ENCODE results near the gene PTGER1. TPM values are rescaled to one million over a fixed set of nuclear protein-coding genes. Genes with fewer than 3 reads are reported as not detected.
"Not testable (repeated sequence)": the region's sequence is repeated elsewhere in the genome, so short reads cannot be mapped to it uniquely, and the experiment has no call there.

The PTGER1 gene
- total and polyA plus RNA-seq, 4 donors = 0.11 to 0.63 (median 0.54) TPM; not detected in 1

GRCh38 chr19:14467816-14468215, 7.3 kb downstream of the PTGER1 start:
- DNase-seq (ENCODE audit: low read depth in 4 of 6, low spot score in 6 of 6) = no peak
- WGBS (ENCODE audit: insufficient coverage) = 74% methylated on average over 6 of the region's 9 CpGs
- Histone ChIP-seq H3K36me3 (ENCODE audit: control insufficient read depth, insufficient read depth, low read length) (peaks cover 90% of the 10 kb centered on the region), H3K9me3 (ENCODE audit: control insufficient read depth, insufficient read depth, low read length) (no peaks in the 10 kb centered on the region), H3K27ac (ENCODE audit: low read depth, low read length) (no peak overlapping the region), H3K4me1 (ENCODE audit: control insufficient read depth, insufficient read depth, low read length) (peaks cover 11% of the 10 kb centered on the region), H3K27me3 (ENCODE audit: control insufficient read depth, insufficient read depth, low read length) (peaks cover 6% of the 10 kb centered on the region), H3K4me3 (ENCODE audit: low read depth, low read length) (no peak overlapping the region)

- Histone ChIP-seq H3K9me3 (ENCODE audit: control insufficient read depth, insufficient read depth, low read length) (no peaks in the 10 kb centered on the region), H3K27me3 (ENCODE audit: control insufficient read depth, insufficient read depth, low read length) (peaks cover 2% of the 10 kb centered on the region), H3K4me1 (ENCODE audit: control insufficient read depth, insufficient read depth, low read length) (peaks cover 6% of the 10 kb centered on the region), H3K36me3 (ENCODE audit: control insufficient read depth, insufficient read depth, low read length) (peaks cover 92% of the 10 kb centered on the region), H3K4me3 (ENCODE audit: low read depth, low read length) (no peak overlapping the region), H3K27ac (ENCODE audit: low read depth, low read length) (no peak overlapping the region)
- DNase-seq (ENCODE audit: low read depth in 4 of 6, low spot score in 6 of 6) = no peak
- WGBS (ENCODE audit: insufficient coverage) = 80% methylated on average over 9 of the region's 12 CpGs
Observed at GRCh38 chr19:14467391-14467790, 7.8 kb downstream of the PTGER1 start.

- no peak for DNase-seq (ENCODE audit: low read depth in 4 of 6, low spot score in 6 of 6)
- Histone ChIP-seq H3K36me3 (ENCODE audit: control insufficient read depth, insufficient read depth, low read length) (peaks cover 72% of the 10 kb centered on the region), H3K4me1 (ENCODE audit: control insufficient read depth, insufficient read depth, low read length) (no peaks in the 10 kb centered on the region), H3K4me3 (ENCODE audit: low read depth, low read length) (no peak overlapping the region), H3K9me3 (ENCODE audit: control insufficient read depth, insufficient read depth, low read length) (no peaks in the 10 kb centered on the region), H3K27me3 (ENCODE audit: control insufficient read depth, insufficient read depth, low read length) (no peaks in the 10 kb centered on the region), H3K27ac (ENCODE audit: low read depth, low read length) (no peak overlapping the region)
- 97% methylated on average over 21 of the region's 21 CpGs for WGBS (ENCODE audit: insufficient coverage)
Observed at GRCh38 chr19:14463747-14464146, 11.4 kb downstream of the PTGER1 start.

- WGBS (ENCODE audit: insufficient coverage) = 83% methylated on average over 3 of the region's 7 CpGs
- not testable (repeated sequence) for H3K9me3 ChIP-seq (ENCODE audit: control insufficient read depth, insufficient read depth, low read length); H3K4me3 ChIP-seq (ENCODE audit: low read depth, low read length); H3K4me1 ChIP-seq (ENCODE audit: control insufficient read depth, insufficient read depth, low read length); H3K27me3 ChIP-seq (ENCODE audit: control insufficient read depth, insufficient read depth, low read length); DNase-seq (ENCODE audit: low read depth in 4 of 6, low spot score in 6 of 6); H3K27ac ChIP-seq (ENCODE audit: low read depth, low read length)
- peaks cover 66% of the 10 kb centered on the region for H3K36me3 ChIP-seq (ENCODE audit: control insufficient read depth, insufficient read depth, low read length)
Observed at GRCh38 chr19:14462401-14462800, 12.8 kb downstream of the PTGER1 start.

- Histone ChIP-seq H3K4me3 (ENCODE audit: low read depth, low read length) (no peak overlapping the region), H3K27ac (ENCODE audit: low read depth, low read length) (no peak overlapping the region), H3K9me3 (ENCODE audit: control insufficient read depth, insufficient read depth, low read length) (no peaks in the 10 kb centered on the region), H3K4me1 (ENCODE audit: control insufficient read depth, insufficient read depth, low read length) (no peaks in the 10 kb centered on the region), H3K36me3 (ENCODE audit: control insufficient read depth, insufficient read depth, low read length) (peaks cover 55% of the 10 kb centered on the region), H3K27me3 (ENCODE audit: control insufficient read depth, insufficient read depth, low read length) (no peaks in the 10 kb centered on the region)
- DNase-seq (ENCODE audit: low read depth in 4 of 6, low spot score in 6 of 6) = no peak
- WGBS (ENCODE audit: insufficient coverage) = 92% methylated on average over 2 of the region's 2 CpGs
Observed at GRCh38 chr19:14460935-14461334, 14.2 kb downstream of the PTGER1 start.

GRCh38 chr19:14459703-14460102, 15.5 kb downstream of the PTGER1 start:
- no peak for DNase-seq (ENCODE audit: low read depth in 4 of 6, low spot score in 6 of 6)
- Histone ChIP-seq H3K4me3 (ENCODE audit: low read depth, low read length) (no peak overlapping the region), H3K27ac (ENCODE audit: low read depth, low read length) (no peak overlapping the region), H3K27me3 (ENCODE audit: control insufficient read depth, insufficient read depth, low read length) (no peaks in the 10 kb centered on the region), H3K36me3 (ENCODE audit: control insufficient read depth, insufficient read depth, low read length) (peaks cover 59% of the 10 kb centered on the region), H3K4me1 (ENCODE audit: control insufficient read depth, insufficient read depth, low read length) (no peaks in the 10 kb centered on the region), H3K9me3 (ENCODE audit: control insufficient read depth, insufficient read depth, low read length) (no peaks in the 10 kb centered on the region)
- WGBS (ENCODE audit: insufficient coverage) = 69% methylated on average over 2 of the region's 5 CpGs

GRCh38 chr19:14452303-14452702, 22.9 kb downstream of the PTGER1 start:
- not testable (repeated sequence) for H3K27ac ChIP-seq (ENCODE audit: low read depth, low read length); H3K9me3 ChIP-seq (ENCODE audit: control insufficient read depth, insufficient read depth, low read length); H3K27me3 ChIP-seq (ENCODE audit: control insufficient read depth, insufficient read depth, low read length); DNase-seq (ENCODE audit: low read depth in 4 of 6, low spot score in 6 of 6); H3K4me1 ChIP-seq (ENCODE audit: control insufficient read depth, insufficient read depth, low read length); H3K4me3 ChIP-seq (ENCODE audit: low read depth, low read length)
- WGBS (ENCODE audit: insufficient coverage) = 83% methylated on average over 1 of the region's 3 CpGs
- H3K36me3 ChIP-seq (ENCODE audit: control insufficient read depth, insufficient read depth, low read length) = peaks cover 79% of the 10 kb centered on the region

- no peaks in the 10 kb centered on the region for H3K27me3 ChIP-seq (ENCODE audit: control insufficient read depth, insufficient read depth, low read length)
- no peak overlapping the region for H3K27ac ChIP-seq (ENCODE audit: low read depth, low read length)
- H3K9me3 ChIP-seq (ENCODE audit: control insufficient read depth, insufficient read depth, low read length) = no peaks in the 10 kb centered on the region
- H3K4me3 ChIP-seq (ENCODE audit: low read depth, low read length) = no peak overlapping the region
- no peak for DNase-seq (ENCODE audit: low read depth in 4 of 6, low spot score in 6 of 6)
- H3K4me1 ChIP-seq (ENCODE audit: control insufficient read depth, insufficient read depth, low read length) = no peaks in the 10 kb centered on the region
- peaks cover 89% of the 10 kb centered on the region for H3K36me3 ChIP-seq (ENCODE audit: control insufficient read depth, insufficient read depth, low read length)
- 99% methylated on average over 19 of the region's 19 CpGs for whole genome bisulfite sequencing (ENCODE audit: insufficient coverage)
Observed at GRCh38 chr19:14450876-14451275, 24.3 kb downstream of the PTGER1 start.

- Histone ChIP-seq H3K4me1 (ENCODE audit: control insufficient read depth, insufficient read depth, low read length) (no peaks in the 10 kb centered on the region), H3K27me3 (ENCODE audit: control insufficient read depth, insufficient read depth, low read length) (no peaks in the 10 kb centered on the region), H3K27ac (ENCODE audit: low read depth, low read length) (no peak overlapping the region), H3K9me3 (ENCODE audit: control insufficient read depth, insufficient read depth, low read length) (no peaks in the 10 kb centered on the region), H3K4me3 (ENCODE audit: low read depth, low read length) (no peak overlapping the region), H3K36me3 (ENCODE audit: control insufficient read depth, insufficient read depth, low read length) (peaks cover 85% of the 10 kb centered on the region)
- no peak for DNase-seq (ENCODE audit: low read depth in 4 of 6, low spot score in 6 of 6)
- WGBS (ENCODE audit: insufficient coverage) = 81% methylated on average over 30 of the region's 30 CpGs
Observed at GRCh38 chr19:14450168-14450874, 24.8 kb downstream of the PTGER1 start.

GRCh38 chr19:14449321-14449720, 25.8 kb downstream of the PTGER1 start:
- Histone ChIP-seq H3K4me3 (ENCODE audit: low read depth, low read length) (no peak overlapping the region), H3K36me3 (ENCODE audit: control insufficient read depth, insufficient read depth, low read length) (peaks cover 85% of the 10 kb centered on the region), H3K9me3 (ENCODE audit: control insufficient read depth, insufficient read depth, low read length) (no peaks in the 10 kb centered on the region), H3K27ac (ENCODE audit: low read depth, low read length) (no peak overlapping the region), H3K27me3 (ENCODE audit: control insufficient read depth, insufficient read depth, low read length) (no peaks in the 10 kb centered on the region), H3K4me1 (ENCODE audit: control insufficient read depth, insufficient read depth, low read length) (no peaks in the 10 kb centered on the region)
- 96% methylated on average over 5 of the region's 6 CpGs for WGBS (ENCODE audit: insufficient coverage)
- DNase-seq (ENCODE audit: low read depth in 4 of 6, low spot score in 6 of 6) = no peak

Measured in spinal cord (tissue), 10 donors.